H1 (cell line): Measurements from ENCODE around the gene RNF183. TPM values are rescaled to one million over a fixed set of nuclear protein-coding genes. Genes with fewer than 3 reads are reported as not detected.

Source experiments
- JUN ChIP-seq: IDR thresholded peaks from 2 replicates; pipeline ENCODE4 v1.6.1; 2011; ENCODE audit warnings: low read depth, mild to moderate bottlenecking, improper control_type of control experiment, low read length
- KDM4A ChIP-seq: IDR thresholded peaks from one replicate; pipeline ENCODE4 v1.7.1; 2012; ENCODE audit warnings: low read depth, mild to moderate bottlenecking, moderate library complexity, low read length, inconsistent platforms; ENCODE audit not compliant: severe bottlenecking
- SP1 ChIP-seq: IDR thresholded peaks from 2 replicates; pipeline ENCODE4 v1.6.1; 2011; ENCODE audit warnings: low read depth, low read length
- TCF12 ChIP-seq: IDR thresholded peaks from 2 replicates; pipeline ENCODE4 v1.6.1; 2011; ENCODE audit warnings: low read depth, mild to moderate bottlenecking, low read length
- USF2 ChIP-seq: IDR thresholded peaks from 2 replicates; pipeline ENCODE4 v1.6.1; 2011; ENCODE audit warnings: low read length, improper control_type of control experiment
- polyA plus RNA-seq, 7 experiments: library from polyadenylated mRNA; depleted of rRNA in 3 of 7; stranded (reverse) in 5 of 7; unstranded in 2 of 7; fragments of >200 nt in 5 of 7; fragments of 200-250 nt in 2 of 7; gene quantifications; 1 replicate in 5 of 7; 2 replicates in 1 of 7; 4 replicates in 1 of 7; pipeline versions ENCODE4 v1.2.1 to v1.2.3, GENCODE V29; 2011 to 2013; ENCODE audit warnings: missing spikeins in 2 of 7, mixed read lengths in 2 of 7
- total RNA-seq: library from RNA; stranded (reverse); fragmentation: NEBNext Ultra II Directional; extraction: Animal tissue kit (Norgen Biotek cat#: 25700); gene quantifications from 2 replicates; pipeline ENCODE4 v1.2.1, GENCODE V29; 2021

Gene RNF183
- total and polyA plus RNA-seq, 2 of the 8 experiments (the other 6 are each of a cell fraction or from before 2014, with no cell fraction given), result 0.15 TPM; not detected in 1

GRCh38 chr9:113269871-113270270 is 33.3 kb downstream of the RNF183 start (continued):
- TF ChIP-seq JUN (no peak), SP1 (no peak), KDM4A (no peak), USF2 (no peak), TCF12 (no peak)
